Measurements from ENCODE around the gene MELK.

- no peak for TF ChIP-seq CTCF (conservative IDR thresholded peaks at IDR 0.05 in 1 of 2, IDR thresholded peaks at IDR 0.05 in 1 of 2; ENCODE audit: extremely low read depth in 1 of 2, insufficient read depth in 1 of 2, low read depth in 1 of 2, low read length in 2 of 2)
- no peak for TF ChIP-seq EZH2 (IDR thresholded peaks at IDR 0.05; ENCODE audit: borderline replicate concordance, low read length)
Observed at GRCh38 chr9:36550135-36550534, 22.6 kb upstream of the MELK start.

Data from mammary epithelial cell (primary cell).